Posterior cingulate gyrus (tissue), 11 donors: Measurements from ENCODE around the gene RHBDL3.
"Not testable (repeated sequence)": the region's sequence is repeated elsewhere in the genome, so short reads cannot be mapped to it uniquely, and the experiment has no call there.

Experiments
- DNase-seq, 10 donors: peaks; one replicate each; pipeline versions ENCODE4 v3.0.0 to v3.0.0-alpha.2; 2020 to 2021; ENCODE audit warnings: mixed read lengths in 3 of 10
- intact Hi-C: fragments of 100-400 bp; cut with DNase I; formaldehyde crosslinking; loops from one replicate; pipeline ENCODE4 v1.15.1; 2023

Gene RHBDL3

GRCh38 chr17:32352734-32353133 lies 87.1 kb downstream of the RHBDL3 start:
- intact Hi-C loops, DNase-seq: not testable (repeated sequence)

- no peak for DNase-seq
- intact Hi-C loops, result no loop called here
Measured at GRCh38 chr17:32355649-32356377, 90.2 kb downstream of the RHBDL3 start.

GRCh38 chr17:32356378-32356743 lies 90.7 kb downstream of the RHBDL3 start:
- intact Hi-C loops, result no loop called here
- no peak for DNase-seq

GRCh38 chr17:32356750-32357149 lies 91.1 kb downstream of the RHBDL3 start:
- intact Hi-C loops, result no loop called here
- no peak for DNase-seq

GRCh38 chr17:32357615-32358014 lies 92.0 kb downstream of the RHBDL3 start:
- intact Hi-C loops, result no loop called here
- no peak for DNase-seq

- no peak for DNase-seq
- intact Hi-C loops, result no loop called here
Measured at GRCh38 chr17:32361270-32361669, 95.6 kb downstream of the RHBDL3 start.

- no peak for DNase-seq
- intact Hi-C loops, result no loop called here
Measured at GRCh38 chr17:32370426-32370825, 104.8 kb downstream of the RHBDL3 start.
